Stimulated activated CD4-positive, alpha-beta T cell treated with anti-CD3 and anti-CD28 coated beads, TNF-alpha, amount 100 ng/mL, for 24 hours (primary cell): ENCODE measurements around the gene ARMC12.
A peak's percentile ranks its signal among the peaks of the same experiment; 100 is the strongest.
"Not testable (repeated sequence)": the region's sequence is repeated elsewhere in the genome, so short reads cannot be mapped to it uniquely, and the experiment has no call there.

Experiments used
- DNase-seq, 3 experiments: peaks; one replicate each; pipeline ENCODE4 v3.0.0-alpha.2; 2020; ENCODE audit warnings: low read depth in 3 of 3

ARMC12 gene

DNA sequence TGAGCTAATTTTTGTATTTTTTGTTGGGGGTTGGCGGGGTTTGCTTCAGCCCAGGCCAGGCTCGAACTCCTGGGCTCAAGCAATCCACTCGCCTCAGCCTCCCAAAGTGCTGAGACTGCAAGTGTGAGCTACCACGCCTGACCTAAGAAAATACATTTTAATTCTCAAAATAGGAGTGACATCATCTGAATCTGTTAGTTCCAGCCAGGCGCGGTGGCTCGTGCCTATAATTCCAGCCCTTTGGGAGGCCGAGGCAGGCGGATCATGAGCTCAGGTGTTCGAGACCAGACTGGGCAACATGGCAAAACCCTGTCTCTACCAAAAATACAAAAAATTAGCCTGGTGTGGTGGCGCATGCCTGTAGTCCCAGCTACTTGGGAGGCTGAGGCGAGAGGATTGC, 2.5 kb upstream of the ARMC12 start:
- DNase-seq: not testable (repeated sequence)

DNA sequence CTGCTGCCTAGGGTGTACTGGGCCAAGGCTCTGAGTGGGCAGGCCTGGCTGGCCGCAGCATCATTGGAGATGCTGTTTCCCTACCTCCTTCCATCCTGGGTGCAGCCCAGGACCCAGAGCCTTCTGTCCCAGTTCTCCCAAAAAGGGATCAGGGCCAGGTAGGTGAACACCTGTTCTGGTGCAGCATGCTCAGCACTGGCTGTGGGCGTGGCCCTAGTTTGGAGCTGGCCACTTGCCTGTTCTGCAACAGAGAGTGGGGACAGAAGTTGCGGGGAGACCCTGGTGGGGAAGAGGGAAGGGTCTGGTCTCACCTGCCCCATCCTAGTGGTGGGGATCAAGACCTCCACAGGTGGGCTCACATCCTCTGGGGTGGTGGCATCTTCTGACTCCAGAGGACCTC, 1.4 kb upstream of the ARMC12 start:
- no peak for DNase-seq

DNA sequence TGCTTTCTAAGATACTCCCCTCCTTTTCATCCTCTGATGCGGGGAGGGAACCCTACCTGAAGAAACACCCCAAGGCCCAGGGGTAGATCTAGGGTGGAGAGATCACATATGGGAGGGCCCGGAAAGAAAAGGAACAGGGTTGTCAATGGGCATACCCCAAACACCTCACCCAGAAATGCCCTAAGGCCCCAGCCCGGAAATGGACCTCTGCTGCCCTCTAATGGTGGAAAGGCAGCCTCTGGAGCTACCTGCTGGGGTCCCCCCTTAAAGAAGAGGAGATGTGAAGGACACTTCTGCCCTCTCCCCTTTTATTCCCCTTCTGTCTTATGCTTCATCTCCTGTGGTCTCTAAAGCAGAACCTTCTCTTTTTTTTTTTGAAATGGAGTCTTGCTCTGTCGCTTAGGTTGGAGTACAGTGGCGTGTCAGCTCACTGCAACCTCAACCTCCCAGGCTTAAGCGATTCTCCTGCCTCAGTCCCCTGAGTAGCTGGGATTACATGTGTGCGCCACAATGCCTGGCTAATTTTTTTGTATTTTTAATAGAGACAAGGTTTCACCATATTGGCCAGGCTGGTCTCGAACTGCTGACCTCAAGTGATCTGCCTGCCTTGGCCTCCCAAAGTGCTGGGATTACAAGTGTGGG, 458 bp upstream of the ARMC12 start:
- peak; percentile 76 to 85 (median 83) for DNase-seq

DNA sequence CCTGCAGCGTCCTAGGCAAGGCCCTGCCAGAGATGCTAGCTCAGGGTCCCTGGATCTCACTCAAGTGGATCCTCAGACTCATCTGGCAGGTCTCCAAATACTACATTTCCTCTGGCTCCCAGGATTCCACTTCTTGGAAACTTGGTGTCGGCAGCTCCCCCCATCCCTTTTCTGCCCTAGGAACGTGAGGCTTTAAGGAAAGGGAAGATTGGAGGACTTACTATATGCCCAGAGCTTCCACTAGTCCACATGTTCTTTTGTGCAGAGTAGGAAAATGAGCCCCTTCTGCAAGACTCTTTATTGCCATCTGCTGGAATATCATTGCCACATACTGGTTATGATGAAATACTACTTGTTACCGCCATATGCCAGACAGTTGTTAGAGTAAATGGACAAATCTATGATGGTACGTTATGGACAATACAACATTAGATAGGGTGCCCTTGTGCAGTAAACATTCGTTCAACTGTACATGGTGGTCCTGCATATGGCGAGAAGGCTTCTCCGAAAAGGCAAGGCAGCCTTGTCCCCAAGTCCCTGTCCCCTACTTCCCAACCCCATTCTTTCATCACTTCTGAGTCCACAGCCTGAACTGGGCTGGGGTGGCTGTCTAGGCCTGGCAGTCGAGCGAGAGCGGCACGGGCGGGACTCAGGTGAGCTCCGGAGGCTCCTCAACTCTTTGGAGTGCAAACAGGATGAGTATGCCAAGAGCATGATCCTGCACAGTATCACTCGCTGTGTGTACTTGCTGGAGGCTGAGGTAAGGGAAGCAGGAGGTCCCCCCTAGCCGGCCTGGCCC, 780 bp downstream of the ARMC12 start:
- DNase-seq: no peak

DNA sequence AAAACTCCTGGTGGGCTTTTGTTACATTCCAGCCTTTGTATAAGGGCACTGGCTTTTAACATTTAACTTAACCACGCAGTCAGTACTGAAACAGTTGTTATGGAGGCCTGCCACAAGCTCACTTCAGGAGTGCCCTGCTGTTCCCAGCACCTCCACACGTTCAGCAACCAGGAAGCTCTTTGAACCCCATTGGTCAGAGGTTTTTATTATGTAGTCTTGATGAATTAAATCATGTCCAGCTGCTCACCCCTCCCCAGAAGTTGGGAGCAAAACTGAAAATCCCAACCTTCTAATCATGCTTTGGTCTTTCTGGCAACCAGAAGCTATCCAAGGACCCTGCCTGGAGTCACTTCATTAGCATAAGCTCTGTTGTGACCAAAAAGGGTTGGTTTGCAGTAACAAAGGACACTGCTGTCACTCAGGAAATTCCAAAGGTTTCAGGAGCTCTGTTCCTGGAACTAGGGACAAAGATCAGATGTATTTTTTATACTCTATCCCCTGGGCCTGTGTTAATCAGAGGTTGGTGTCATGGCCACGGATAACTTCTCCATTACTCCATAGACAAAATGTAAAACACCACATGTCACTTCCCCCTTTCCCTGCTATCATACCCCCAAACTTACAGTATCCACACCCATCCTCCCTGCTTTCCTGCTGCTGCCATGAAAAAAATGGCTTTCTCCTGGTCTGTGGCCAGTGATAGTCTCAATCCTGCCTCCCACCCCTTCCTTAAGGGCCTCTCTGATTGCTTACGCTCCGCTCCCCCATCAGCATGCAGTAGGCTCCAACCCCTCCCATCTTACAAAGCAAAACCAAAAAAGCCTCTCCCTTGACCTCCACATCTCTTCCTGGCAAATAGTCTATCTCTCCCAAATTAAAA, 3.1 kb downstream of the ARMC12 start:
- DNase-seq: no peak

DNA sequence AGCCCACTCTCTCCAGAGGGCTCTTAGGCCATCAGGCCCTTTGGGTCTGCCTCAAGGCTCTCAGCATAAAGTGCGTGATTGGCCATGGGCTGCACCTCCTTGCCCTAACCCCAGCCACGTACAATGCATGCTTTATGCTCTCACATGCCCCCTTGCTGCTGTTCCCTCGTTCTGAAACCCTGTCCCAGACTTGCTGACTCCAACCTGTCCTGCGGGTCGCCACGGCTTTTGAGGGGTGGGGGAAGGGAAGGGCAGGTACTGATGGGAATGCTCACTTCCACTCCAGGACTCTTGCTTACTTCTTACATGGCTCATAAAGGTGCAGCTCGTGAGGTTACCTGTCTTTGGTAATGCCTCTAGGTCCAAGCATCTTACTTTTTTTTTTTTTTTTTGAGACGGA, 6.0 kb downstream of the ARMC12 start:
- DNase-seq: no peak

DNA sequence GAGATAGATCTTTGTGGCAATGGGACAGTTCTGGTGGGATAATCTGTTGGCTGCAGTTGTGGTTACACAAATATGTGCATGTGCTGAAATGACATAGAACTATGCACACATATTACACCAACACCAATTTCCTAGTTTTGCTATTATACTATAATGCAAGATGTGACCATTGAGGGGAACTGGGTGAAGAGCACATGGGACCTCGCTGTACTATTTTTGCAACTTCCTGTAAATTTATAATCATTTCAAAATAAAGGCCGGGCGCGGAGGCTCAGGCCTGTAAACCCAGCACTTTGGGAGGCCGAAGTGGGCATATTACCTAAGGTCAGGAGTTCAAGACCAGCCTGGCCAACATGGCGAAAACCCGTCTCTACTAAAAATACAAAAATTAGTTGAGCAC, 8.7 kb downstream of the ARMC12 start:
- DNase-seq: no peak

DNA sequence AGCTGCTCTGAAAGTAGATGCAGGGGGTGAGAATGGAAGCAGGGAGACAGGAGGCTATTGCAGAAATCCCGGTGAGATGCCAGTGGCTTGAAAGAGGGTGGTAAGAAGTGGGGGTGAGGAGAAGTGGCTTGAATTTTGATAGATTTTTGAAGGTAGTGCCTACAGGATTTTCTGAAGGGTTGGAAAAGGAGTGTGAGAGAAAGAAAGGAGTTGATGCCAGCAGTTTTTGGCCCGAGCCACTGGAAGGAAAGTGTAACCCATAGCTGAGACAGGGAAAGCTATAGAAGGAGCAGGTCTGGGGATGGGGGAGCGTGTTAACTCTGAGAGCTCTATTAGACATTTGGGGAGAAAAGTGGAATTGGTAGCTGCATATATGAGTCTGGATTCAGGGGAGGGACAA, 9.7 kb downstream of the ARMC12 start:
- DNase-seq: no peak

DNA sequence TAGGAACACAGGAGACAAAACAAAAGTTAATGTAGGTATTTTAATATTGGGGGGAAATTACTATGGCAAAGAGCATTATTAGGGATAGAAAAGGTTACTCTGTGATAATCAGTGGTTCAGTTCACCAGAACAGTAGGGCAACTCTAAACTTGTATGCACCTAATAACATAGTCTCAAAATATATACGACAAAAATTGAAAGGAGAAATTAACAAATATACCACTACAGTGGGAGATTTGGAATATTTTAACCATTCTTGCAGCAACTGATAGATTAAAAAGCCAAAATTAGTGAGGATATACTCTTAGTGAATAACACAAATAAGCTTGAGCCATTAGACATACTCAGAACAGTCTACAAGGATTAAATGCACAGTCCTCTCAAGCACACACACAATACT, 11.0 kb downstream of the ARMC12 start:
- DNase-seq: no peak

DNA sequence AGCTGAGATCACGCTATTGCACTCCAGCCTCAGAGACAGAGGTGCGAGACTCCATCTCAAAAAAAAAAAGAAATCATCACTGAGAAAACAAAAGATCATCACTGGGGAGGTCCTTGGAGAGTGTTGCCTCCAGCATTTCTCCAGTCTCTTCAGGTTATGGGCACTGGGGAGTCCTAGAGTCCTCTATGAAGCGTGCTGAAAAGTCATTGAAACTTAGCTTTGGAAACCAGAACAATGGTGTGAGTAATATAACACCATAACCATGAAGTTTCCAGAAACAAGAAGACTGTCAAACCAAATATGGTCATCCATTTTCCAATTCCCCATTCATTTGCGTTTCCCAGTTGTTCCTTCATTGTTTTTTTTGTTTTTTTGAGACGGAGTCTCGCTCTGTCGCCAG, 13.7 kb downstream of the ARMC12 start:
- DNase-seq: no peak

DNA sequence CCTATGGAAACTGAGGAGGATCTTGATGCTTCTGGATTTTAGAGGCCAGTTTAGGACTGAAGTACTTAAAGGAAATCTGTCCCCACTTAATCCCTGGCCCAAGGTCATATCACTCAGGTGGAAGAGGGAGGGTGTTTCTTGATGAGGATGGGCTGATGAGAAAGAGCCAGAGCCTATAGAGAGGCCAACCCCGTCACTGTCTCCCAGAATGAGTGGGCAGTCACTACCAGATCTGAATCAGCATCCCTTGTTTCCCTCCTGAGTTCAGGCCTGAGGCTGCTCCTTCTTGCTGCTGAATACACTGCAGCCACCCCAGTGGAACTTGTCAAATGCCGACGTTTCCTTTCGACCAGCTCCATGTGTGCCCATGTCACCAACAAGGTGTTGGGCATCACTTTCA, 14.8 kb downstream of the ARMC12 start:
- no peak for DNase-seq

DNA sequence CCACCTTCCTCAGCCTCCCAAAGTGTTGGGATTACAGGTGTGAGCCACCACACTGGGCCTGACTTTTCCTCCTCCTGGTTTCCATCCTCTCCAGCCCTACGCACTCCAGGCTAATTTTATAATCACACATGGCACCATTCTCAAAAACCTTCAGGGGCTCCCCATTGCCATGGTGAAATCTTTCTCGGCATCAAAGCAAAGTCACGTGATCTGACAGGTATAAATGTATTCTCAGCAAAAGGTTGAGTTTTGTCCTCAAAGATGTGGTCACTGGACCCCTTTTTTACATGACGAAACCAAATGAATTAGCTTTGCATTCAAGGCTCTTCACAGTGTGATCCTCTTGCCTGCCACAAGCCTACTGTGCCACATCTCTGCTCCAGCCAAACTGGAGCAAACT, 15.5 kb downstream of the ARMC12 start:
- DNase-seq: no peak

DNA sequence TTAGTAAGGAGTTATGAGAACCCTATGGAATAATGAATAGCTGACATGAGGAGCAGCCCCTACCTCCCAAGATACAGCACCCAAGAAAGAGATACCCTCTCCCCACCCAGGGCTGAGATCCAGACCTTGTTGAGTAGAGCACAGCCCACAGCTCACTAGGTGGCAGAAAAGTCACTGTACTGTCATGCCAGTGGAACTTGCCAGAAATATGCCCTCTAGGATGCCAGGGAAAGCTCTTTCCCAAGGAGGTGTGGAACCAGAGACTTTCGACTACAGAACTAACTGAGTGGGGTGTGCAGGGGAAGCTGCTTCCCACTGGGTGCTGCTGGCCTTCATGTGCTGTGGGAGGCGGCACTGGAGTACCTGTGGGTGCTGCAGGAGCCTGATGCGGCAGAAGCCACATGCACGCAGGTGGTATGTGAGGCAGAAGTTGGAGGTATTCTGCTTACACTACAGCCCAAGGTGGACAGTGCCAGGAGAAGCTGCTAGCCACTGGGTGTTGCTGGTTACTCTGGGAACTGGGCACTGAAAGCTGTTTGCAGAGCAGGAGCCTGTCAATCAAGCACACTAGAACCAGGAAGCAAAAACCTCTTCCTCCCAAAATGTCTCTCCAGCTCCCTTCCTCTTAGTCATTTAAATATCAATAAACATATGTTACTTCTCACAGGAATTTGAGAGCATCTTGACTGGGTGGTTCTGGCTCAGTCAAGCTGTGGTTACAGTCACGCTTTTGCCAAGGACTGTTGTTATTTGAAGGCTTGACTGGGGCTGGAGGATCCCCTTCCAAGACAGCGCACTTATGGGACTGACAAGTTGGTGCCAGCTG, 17.8 kb downstream of the ARMC12 start:
- no peak for DNase-seq

DNA sequence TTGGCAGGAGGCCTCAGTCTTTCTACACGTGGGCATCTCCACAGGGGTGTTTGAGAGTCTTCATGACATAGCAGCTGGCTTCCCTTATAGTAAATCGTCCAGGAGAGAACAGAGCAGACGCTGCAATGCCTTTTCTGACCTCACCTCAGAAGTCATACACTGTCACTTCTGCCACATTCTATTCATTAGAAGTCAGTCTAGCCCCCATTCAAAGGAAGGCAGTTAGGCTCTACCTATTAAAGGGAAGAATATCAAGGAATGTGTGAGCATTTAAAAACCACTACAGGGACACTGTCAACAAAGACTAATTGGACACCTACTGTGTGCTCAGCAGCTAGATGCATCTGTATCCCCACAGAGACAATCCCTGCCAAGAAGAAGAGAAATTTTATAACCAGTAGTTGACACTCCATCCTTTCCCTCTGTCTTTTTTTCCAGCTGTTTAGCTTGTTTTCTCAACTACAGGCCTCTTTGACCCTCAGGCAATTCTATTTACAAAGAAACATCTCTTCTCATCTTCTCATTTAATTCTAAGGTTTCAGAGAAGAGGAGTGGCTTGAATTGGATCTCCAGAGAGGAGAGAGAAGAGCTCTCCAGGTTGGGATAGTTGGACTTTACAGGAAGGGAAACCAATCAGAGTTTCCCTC, 18.6 kb downstream of the ARMC12 start:
- no peak for DNase-seq

DNA sequence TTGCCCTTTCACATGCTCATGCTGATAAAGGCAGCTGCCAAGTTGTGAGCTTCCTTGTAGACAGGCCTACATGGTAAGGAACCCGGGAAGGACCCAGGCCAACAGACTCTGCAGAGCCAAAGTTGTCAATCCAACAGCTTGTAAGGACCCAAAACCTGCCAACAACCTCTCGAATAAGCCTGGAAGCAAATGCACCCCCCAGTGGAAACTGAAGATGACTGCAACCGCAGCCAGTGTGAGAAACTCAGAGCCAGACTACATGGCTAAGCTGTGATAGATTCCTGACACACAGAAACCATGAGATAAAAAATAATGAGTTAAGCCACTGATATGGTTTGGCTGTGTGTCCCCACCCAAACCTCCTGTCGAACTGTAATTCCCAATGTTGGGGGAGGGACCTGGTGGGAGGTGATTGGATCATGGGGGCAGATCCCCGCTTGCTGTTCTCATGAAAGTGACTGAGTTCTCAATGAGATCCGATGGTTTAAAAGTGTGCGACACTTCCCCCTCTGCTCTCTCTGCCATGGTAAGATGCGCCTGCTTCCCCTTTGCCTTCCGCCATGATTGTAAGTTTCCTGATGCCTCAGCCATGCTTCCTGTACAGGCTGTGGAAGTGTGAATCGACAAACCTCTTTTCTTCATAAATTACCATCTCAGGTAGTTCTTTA, 20.8 kb downstream of the ARMC12 start:
- DNase-seq: no peak

DNA sequence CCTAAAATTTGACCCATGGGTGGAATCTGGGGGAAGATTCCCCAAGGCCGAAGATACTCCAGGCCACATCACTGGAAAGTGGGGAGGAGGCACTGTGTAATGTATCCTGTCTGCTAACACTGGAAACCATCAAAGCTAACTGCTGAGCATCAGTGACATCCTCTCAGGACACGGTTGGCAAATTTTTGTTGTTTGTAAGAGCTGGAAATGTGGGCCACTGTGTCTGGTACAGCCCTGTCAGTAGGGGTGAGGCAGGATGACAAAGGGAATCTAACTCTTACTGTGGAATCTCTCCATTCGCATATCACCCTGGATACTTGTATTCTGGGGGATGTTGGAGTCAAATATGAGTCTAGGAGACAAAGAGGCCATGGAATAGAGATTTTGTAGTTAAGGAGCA, 22.6 kb downstream of the ARMC12 start:
- DNase-seq: no peak

DNA sequence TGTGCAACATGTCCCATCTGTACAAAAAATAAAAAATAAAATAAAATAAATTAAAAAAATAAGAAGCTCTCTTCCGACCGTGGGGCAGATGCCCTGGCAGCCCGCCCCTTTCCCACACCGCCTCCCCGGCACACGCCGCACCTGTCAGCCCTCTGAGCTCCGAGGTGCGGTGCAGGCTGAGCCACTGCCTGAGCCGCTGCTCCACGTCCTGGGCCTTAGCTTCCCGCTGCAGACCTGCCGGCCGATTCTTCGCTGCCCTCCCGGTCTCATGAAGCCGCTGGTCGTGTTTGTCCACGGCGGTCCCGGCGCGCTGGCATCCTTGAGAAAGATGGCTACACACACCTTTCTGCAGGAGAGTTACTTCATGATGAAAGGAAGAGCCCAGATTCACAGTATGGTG, 28.9 kb downstream of the ARMC12 start:
- DNase-seq: no peak

DNA sequence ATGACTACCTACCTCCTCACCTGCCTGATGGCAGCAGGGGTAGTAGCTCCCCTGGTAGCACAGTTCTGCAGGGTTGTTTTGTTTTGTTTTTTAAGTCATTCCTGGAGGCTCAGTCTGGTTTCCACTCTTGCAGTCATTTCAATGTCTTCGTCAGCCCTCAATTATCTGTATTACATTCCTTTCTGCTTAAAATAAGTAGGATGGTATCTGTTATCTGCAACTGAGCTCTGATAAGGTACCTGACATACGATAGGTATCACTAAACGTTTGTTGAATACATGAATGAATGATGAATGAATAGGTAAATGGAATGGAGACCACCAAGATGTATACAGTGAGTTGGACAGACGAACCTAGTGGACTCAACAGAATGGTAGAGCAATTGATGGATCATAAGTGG, 32.4 kb downstream of the ARMC12 start:
- no peak for DNase-seq

DNA sequence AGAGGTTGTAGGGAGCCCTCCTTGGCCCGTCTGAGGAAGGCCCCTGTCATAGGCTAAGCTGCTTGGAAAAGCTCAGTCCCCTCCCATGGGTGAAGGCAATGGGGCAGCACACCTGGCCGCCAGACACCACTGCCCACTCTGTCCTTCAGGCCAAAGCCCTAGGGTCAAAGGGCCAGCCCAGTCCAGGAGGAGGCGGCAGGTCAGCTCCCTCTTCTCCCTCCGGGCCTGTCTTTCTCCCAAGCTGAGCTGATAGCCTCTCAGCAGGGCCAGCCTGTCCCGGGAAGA, 34.5 kb downstream of the ARMC12 start:
- DNase-seq: no peak

DNA sequence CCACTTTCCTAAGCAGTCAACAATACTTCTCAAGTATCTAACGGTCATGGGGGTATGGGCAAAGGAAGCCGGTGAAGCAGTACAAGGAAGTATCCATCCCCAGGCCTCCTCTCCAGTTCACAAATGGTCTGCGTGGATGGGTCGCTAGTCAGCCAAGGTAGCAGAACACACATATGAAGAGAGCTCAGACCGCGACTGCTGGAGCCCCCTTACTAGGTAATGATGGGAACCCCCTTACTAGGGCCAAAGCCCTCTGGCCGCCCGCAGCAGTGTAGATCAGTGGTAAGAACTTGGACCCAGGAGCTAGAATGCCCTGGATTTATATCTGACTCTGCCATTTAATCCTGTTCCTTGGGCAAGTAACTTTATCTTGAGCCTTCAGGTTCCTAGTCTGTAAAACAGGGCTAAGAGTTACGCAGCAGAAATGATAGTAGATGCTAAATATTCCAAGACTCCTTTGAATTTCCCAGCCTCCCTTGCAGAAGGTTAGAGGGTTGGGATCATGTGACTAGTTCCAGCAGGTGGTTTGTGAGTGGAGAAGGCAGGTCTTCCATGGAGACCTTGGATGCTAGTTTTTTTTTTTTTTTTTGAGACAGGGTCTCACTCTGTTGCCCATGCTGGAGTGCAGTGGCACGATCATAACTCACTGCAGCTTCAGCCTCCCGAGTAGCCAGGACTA, 37.4 kb downstream of the ARMC12 start:
- DNase-seq: no peak
